K562 (cell line): ENCODE results near the gene NDUFAF4. TPM values are rescaled to one million over a fixed set of nuclear protein-coding genes. Genes with fewer than 3 reads are reported as not detected.

Experiments used
- ASH1L ChIP-seq: fragments of 450-650 bp; IDR thresholded peaks from 2 replicates; pipeline ENCODE4 v1.6.1; 2018; ENCODE audit warnings: borderline replicate concordance, mild to moderate bottlenecking, low read depth; ENCODE audit not compliant: partially characterized antibody
- ATF7 ChIP-seq: fragments of 450-650 bp; IDR thresholded peaks from 2 replicates; pipeline ENCODE4 v1.7.1; 2014; ENCODE audit warnings: mild to moderate bottlenecking, moderate library complexity
- BRF1 ChIP-seq: IDR thresholded peaks from 3 replicates; pipeline ENCODE4 v1.6.1; 2011; ENCODE audit warnings: borderline replicate concordance, mild to moderate bottlenecking; ENCODE audit not compliant: insufficient read length; ENCODE audit errors: extremely low read depth
- CBFA2T3 ChIP-seq: fragments of 450-650 bp; IDR thresholded peaks from 2 replicates; pipeline ENCODE4 v1.6.1; 2017
- CREM ChIP-seq: IDR thresholded peaks from 2 replicates; pipeline ENCODE4 v1.6.1; 2014; ENCODE audit warnings: antibody characterized with exemption, low read depth
- CTBP1 ChIP-seq: fragments of 450-650 bp; IDR thresholded peaks from 2 replicates; pipeline ENCODE4 v1.6.1; 2016; ENCODE audit warnings: borderline replicate concordance
- CXXC5 ChIP-seq: fragments of 250-450 bp; sonication (Bioruptor Pico); IDR thresholded peaks from 2 replicates; pipeline ENCODE4 v1.8.0; 2022; ENCODE audit warnings: inconsistent platforms, mild to moderate bottlenecking, moderate library complexity
- ETV1 ChIP-seq: fragments of 450-650 bp; conservative IDR thresholded peaks from 2 replicates; pipeline ENCODE4 v1.6.1; 2016; ENCODE audit warnings: missing genetic modification characterization, control low read depth, low read depth, missing compliant biosample characterization
- FOXA1 ChIP-seq: fragments of 450-650 bp; IDR thresholded peaks from 2 replicates; pipeline ENCODE4 v1.6.1; 2016; ENCODE audit warnings: mild to moderate bottlenecking, borderline replicate concordance
- FOXM1 ChIP-seq, 2 experiments: fragments of 450-650 bp in 1 of 2; sonication (generic) in 1 of 2; formaldehyde crosslinking in 1 of 2; IDR thresholded peaks; 2 replicates each; pipeline versions ENCODE4 v1.6.1 to v1.9.0; 2017 to 2022; ENCODE audit warnings: low read depth in 2 of 2, mild to moderate bottlenecking in 2 of 2, missing genetic modification reagents in 1 of 2, moderate library complexity in 1 of 2
- HDAC1 ChIP-seq, 2 experiments: fragments of 450-650 bp; IDR thresholded peaks; 2 replicates each; pipeline ENCODE4 v1.6.1; 2016 to 2017; ENCODE audit warnings: inconsistent platforms in 1 of 2, mild to moderate bottlenecking in 1 of 2, moderate library complexity in 1 of 2
- HDAC2 ChIP-seq: fragments of 450-650 bp; IDR thresholded peaks from 2 replicates; pipeline ENCODE4 v1.6.1; 2016; ENCODE audit warnings: mild to moderate bottlenecking
- JUND ChIP-seq, 2 experiments: IDR thresholded peaks; 2 replicates in 1 of 2; 3 replicates in 1 of 2; pipeline ENCODE4 v1.6.1; 2011; ENCODE audit warnings: borderline replicate concordance in 2 of 2, low read depth in 2 of 2, low read length in 2 of 2, improper control_type of control experiment in 1 of 2, missing biosample characterization in 1 of 2, missing genetic modification characterization in 1 of 2, missing genetic modification reagents in 1 of 2
- KDM1A ChIP-seq, 2 experiments: fragments of 450-650 bp; IDR thresholded peaks; 2 replicates each; pipeline ENCODE4 v1.6.1; 2016; ENCODE audit warnings: mild to moderate bottlenecking in 2 of 2
- KLF16 ChIP-seq: IDR thresholded peaks from 2 replicates; pipeline ENCODE4 v1.6.1; 2016; ENCODE audit warnings: antibody characterized with exemption
- MCM5 ChIP-seq: fragments of 450-650 bp; IDR thresholded peaks from 2 replicates; pipeline ENCODE4 v1.6.1; 2016; ENCODE audit warnings: low read depth
- NEUROD1 ChIP-seq: fragments of 150-350 bp; IDR thresholded peaks from 2 replicates; pipeline ENCODE4 v1.6.1; 2014; ENCODE audit warnings: borderline replicate concordance, low read length, low read depth; ENCODE audit not compliant: partially characterized antibody
- RBM22 ChIP-seq: fragments of 200-400 bp; formaldehyde crosslinking; IDR thresholded peaks from 2 replicates; pipeline ENCODE4 v1.6.1; 2018; ENCODE audit warnings: low read length, low read depth; ENCODE audit not compliant: poor library complexity, severe bottlenecking
- RCOR1 ChIP-seq, 2 experiments: IDR thresholded peaks; 2 replicates each; pipeline ENCODE4 v1.6.1; 2012; ENCODE audit warnings: low read depth in 2 of 2, low read length in 2 of 2, borderline replicate concordance in 1 of 2, improper control_type of control experiment in 1 of 2
- SRF ChIP-seq, 2 experiments: fragments of 250-450, 450-650 bp in 1 of 2; sonication (Bioruptor Pico) in 1 of 2; sonication (generic) in 1 of 2; formaldehyde crosslinking; IDR thresholded peaks; 2 replicates each; pipeline versions ENCODE4 v1.5.0 to v1.5.1; 2020 to 2022; ENCODE audit warnings: mild to moderate bottlenecking in 1 of 2, missing genetic modification reagents in 1 of 2
- TEAD4 ChIP-seq, 2 experiments: sonication (generic) in 1 of 2; formaldehyde crosslinking in 1 of 2; IDR thresholded peaks; 2 replicates each; pipeline versions ENCODE4 v1.6.1 to v1.8.0; 2012 to 2022; ENCODE audit warnings: borderline replicate concordance in 1 of 2, inconsistent platforms in 1 of 2, low read length in 1 of 2, mild to moderate bottlenecking in 1 of 2, missing genetic modification reagents in 1 of 2
- TFAM ChIP-seq: fragments of 250-450 bp; sonication (Bioruptor Pico); conservative IDR thresholded peaks from 2 replicates; pipeline ENCODE4 v1.5.0; 2021; ENCODE audit warnings: mild to moderate bottlenecking, moderate library complexity
- TRIM24 ChIP-seq, 2 experiments: fragments of 450-650 bp; IDR thresholded peaks; 2 replicates each; pipeline ENCODE4 v1.6.1; 2016
- ZEB2 ChIP-seq: fragments of 450-650 bp; IDR thresholded peaks from 2 replicates; pipeline ENCODE4 v1.6.1; 2016
- polyA plus RNA-seq, 8 experiments: library from polyadenylated mRNA; depleted of rRNA in 4 of 8; stranded (reverse) in 5 of 8; unstranded in 3 of 8; fragments of >200 nt; fragmentation: Nextera tagmentation in 2 of 8; fragmentation: Illumina TruSeq in 1 of 8; extraction: Ambion mirVana in 2 of 8; extraction: Trizol in 1 of 8; gene quantifications; 2 replicates each; pipeline versions ENCODE4 v1.2.1 to v1.2.3, GENCODE V29; 2011 to 2014; ENCODE audit warnings: inconsistent platforms in 1 of 8, missing spikeins in 1 of 8
- total RNA-seq, 7 experiments: library from RNA; depleted of rRNA in 6 of 7; stranded (reverse); fragments of >200 nt in 6 of 7; fragmentation: Illumina TruSeq in 2 of 7; extraction: Trizol in 2 of 7; gene quantifications; 2 replicates each; pipeline versions ENCODE4 v1.2.1 to v1.2.3, GENCODE V29; 2011 to 2021; ENCODE audit warnings: low replicate concordance in 1 of 7
- TF ChIP-seq, protein P1 (sequence below): fragments of 450-650 bp; formaldehyde crosslinking; IDR thresholded peaks from 2 replicates; pipeline ENCODE4 v1.4.0; 2020; ENCODE audit warnings: mild to moderate bottlenecking, mixed read lengths

NDUFAF4 gene
- total and polyA plus RNA-seq, 9 of the 15 experiments (the other 6 are each of a cell fraction or from before 2014, with no cell fraction given), result 45.0 to 418 (median 136) TPM

DNA sequence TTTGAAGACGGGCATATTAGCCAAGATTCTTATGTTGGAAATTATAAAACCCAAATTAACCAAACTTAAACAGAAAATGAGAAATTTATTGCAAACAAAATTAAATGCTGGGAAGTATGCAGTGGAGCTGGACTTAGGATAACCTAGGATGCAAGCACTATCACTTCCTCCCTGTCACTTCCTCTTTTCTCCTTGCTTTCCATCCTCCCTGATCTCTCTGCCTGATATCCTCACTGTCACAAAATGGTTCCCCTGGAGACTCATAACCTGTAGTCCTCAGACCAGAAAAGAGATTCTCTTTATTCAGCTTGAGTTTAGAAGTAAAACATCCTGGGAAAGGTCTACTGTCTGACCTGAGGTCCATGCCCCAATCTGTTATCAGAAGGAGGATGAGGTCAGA lies 19.4 kb upstream of the NDUFAF4 start (continued):
- TF ChIP-seq CBFA2T3 (peak; percentile 17; the same call in 1 of the 2 replicates), RCOR1 (IDR thresholded peaks at IDR 0.05; ENCODE audit: borderline replicate concordance in 1 of 2, low read depth in 2 of 2, low read length in 2 of 2) (peak; percentile 61 to 95; a peak in 3 of 4 replicates), RBM22 (no peak), KDM1A (IDR thresholded peaks at IDR 0.05) (peak; percentile 37 to 63; a peak in 3 of 4 replicates), SRF (CRISPR knock-in tag; IDR thresholded peaks at IDR 0.05) (peak in 1 of 2 experiments; percentile 40; a peak in 1 of 4 replicates), CREM (peak; percentile 70), TRIM24 (IDR thresholded peaks at IDR 0.05) (peak in 1 of 2 experiments; percentile 30; a peak in 2 of 4 replicates), CXXC5 (CRISPR knock-in tag) (0 out of 2 replicates have a peak, but pooled peaks have one; percentile 19), KLF16 (peak; percentile 73), ASH1L (no peak), TEAD4 (IDR thresholded peaks at IDR 0.05; ENCODE audit: low read length) (peak; percentile 77; the same call in 1 of the 2 replicates), TEAD4 (CRISPR knock-in tag; IDR thresholded peaks at IDR 0.05; ENCODE audit: borderline replicate concordance) (no peak), ZEB2 (0 out of 2 replicates have a peak, but pooled peaks have one; percentile 31), NEUROD1 (peak; percentile 81), HDAC2 (peak; percentile 78), CTBP1 (peak; percentile 97), BRF1 (no peak), ATF7 (peak; percentile 14; the same call in 1 of the 2 replicates), HDAC1 (IDR thresholded peaks at IDR 0.05) (peak in 1 of 2 experiments; percentile 62; a peak in 1 of 4 replicates), ETV1 (tag) (peak; percentile 82), FOXA1 (no peak), TFAM (CRISPR knock-in tag) (no peak), JUND (IDR thresholded peaks at IDR 0.05; ENCODE audit: borderline replicate concordance, low read depth, low read length) (no peak), JUND (tag; IDR thresholded peaks at IDR 0.05; ENCODE audit: borderline replicate concordance, low read depth, low read length) (peak; percentile 57; the same call in 1 of the 3 replicates), FOXM1 (IDR thresholded peaks at IDR 0.05; ENCODE audit: low read depth) (peak; percentile 31; the same call in 1 of the 2 replicates), FOXM1 (CRISPR knock-in tag; IDR thresholded peaks at IDR 0.05; ENCODE audit: low read depth) (no peak), MCM5 (no peak)
- TF ChIP-seq, protein P1, sequence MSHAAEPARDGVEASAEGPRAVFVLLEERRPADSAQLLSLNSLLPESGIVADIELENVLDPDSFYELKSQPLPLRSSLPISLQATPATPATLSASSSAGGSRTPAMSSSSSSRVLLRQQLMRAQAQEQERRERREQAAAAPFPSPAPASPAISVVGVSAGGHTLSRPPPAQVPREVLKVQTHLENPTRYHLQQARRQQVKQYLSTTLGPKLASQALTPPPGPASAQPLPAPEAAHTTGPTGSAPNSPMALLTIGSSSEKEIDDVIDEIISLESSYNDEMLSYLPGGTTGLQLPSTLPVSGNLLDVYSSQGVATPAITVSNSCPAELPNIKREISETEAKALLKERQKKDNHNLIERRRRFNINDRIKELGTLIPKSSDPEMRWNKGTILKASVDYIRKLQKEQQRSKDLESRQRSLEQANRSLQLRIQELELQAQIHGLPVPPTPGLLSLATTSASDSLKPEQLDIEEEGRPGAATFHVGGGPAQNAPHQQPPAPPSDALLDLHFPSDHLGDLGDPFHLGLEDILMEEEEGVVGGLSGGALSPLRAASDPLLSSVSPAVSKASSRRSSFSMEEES (CRISPR knock-in tag), result no peak
